ENCODE data around the gene KRT2. TPM values are rescaled to one million over a fixed set of nuclear protein-coding genes. Genes with fewer than 3 reads are reported as not detected.

Gene KRT2
- total and polyA plus RNA-seq, 2 of the 8 experiments (the other 6 are each of a cell fraction or from before 2014, with no cell fraction given): not detected

GRCh38 chr12:52682381-52682660 is 30.3 kb upstream of the KRT2 start:
- no peak for DNase-seq (ENCODE audit: low read depth in 1 of 2, low spot score in 2 of 2)

More at GRCh38 chr12:52682381-52682660, 30.3 kb upstream of the KRT2 start:
- CTCF ChIA-PET (ENCODE audit: partially characterized antibody): interaction anchor here (1.7 to 2.5 kb wide), 2 partner anchors 15 to 100 kb away, joined by 4 to 11 read pairs; no protein-coding TSS in a partner anchor
- H3K4me3 ChIP-seq (ENCODE audit: extremely low read depth in 1 of 4, insufficient read depth in 2 of 4, low read depth in 3 of 4, low read length in 4 of 4): no peak overlapping the region
- no peak overlapping the region for H4K5ac ChIP-seq (ENCODE audit: insufficient read length, low read depth, low read length)
- no peak overlapping the region for H3K56ac ChIP-seq (replicated peaks; ENCODE audit: insufficient read length, low read depth, low read length)
- H2BK120ac ChIP-seq (replicated peaks; ENCODE audit: low read depth, low read length): no peak overlapping the region
- no peak overlapping the region for H3K27ac ChIP-seq (ENCODE audit: low read depth, low read length)
- H3K14ac ChIP-seq (ENCODE audit: insufficient read length): no peak overlapping the region
- no peak overlapping the region for H3K18ac ChIP-seq (ENCODE audit: extremely low read depth, low read length)
- no peaks in the 10 kb centered on the region; the same call in 1 of the 2 replicates for H3K23me2 ChIP-seq (ENCODE audit: low read depth, low read length)
- H3K79me1 ChIP-seq (ENCODE audit: low read depth, low read length): no peaks in the 10 kb centered on the region; the same call in 1 of the 2 replicates
- H4K20me1 ChIP-seq (replicated peaks in 1 of 2; ENCODE audit: control insufficient read depth in 1 of 2, insufficient read depth in 2 of 2, low read length in 2 of 2): no peaks in the 10 kb centered on the region
- FAIRE-seq: no peak
- no peak overlapping the region for H2AK5ac ChIP-seq (ENCODE audit: low read depth, low read length)
- no peak overlapping the region for H3K4me2 ChIP-seq (ENCODE audit: insufficient read depth in 1 of 2, low read depth in 2 of 2, low read length in 2 of 2)
- no peak overlapping the region for H3K9ac ChIP-seq (replicated peaks in 1 of 4; ENCODE audit: extremely low read depth in 1 of 4, low read depth in 3 of 4, low read length in 3 of 4)
- no peak overlapping the region for H3K23ac ChIP-seq (ENCODE audit: insufficient read length)
- H3K36me3 ChIP-seq (ENCODE audit: control insufficient read depth in 2 of 4, insufficient read depth in 4 of 4, low read length in 3 of 4): no peaks in the 10 kb centered on the region
- 87% methylated on average over 2 of the region's 2 CpGs; no CpG with 5 or more reads in 1 of the 2 experiments for WGBS, 2 experiments (ENCODE audit: extremely low coverage in 1 of 2, insufficient coverage in 1 of 2, insufficient read length in 1 of 2, insufficient replicate concordance in 2 of 2, low coverage in 1 of 2, low lambda C conversion rate in 2 of 2, missing lambda C conversion rate in 1 of 2)
- no peak overlapping the region for H4K8ac ChIP-seq (ENCODE audit: extremely low read depth, insufficient read depth, low read length)
- H2AFZ ChIP-seq (ENCODE audit: low read length): no peak overlapping the region
- H4K91ac ChIP-seq (replicated peaks; ENCODE audit: insufficient read length, low read length): no peak overlapping the region
- no peak overlapping the region for H2BK12ac ChIP-seq (ENCODE audit: low read depth, low read length)
- no peaks in the 10 kb centered on the region for H3K79me2 ChIP-seq (ENCODE audit: control insufficient read depth in 1 of 2, insufficient read depth in 2 of 2, low read length in 2 of 2)
- H3K4me1 ChIP-seq (replicated peaks in 1 of 4; ENCODE audit: control insufficient read depth in 3 of 4, insufficient read depth in 4 of 4, low read length in 3 of 4): no peaks in the 10 kb centered on the region
- no peak overlapping the region for H2BK20ac ChIP-seq (ENCODE audit: low read length)
- H3K9me3 ChIP-seq (ENCODE audit: insufficient read depth in 2 of 2, low read depth in 1 of 2, low read length in 1 of 2): no peaks in the 10 kb centered on the region
- H3K27me3 ChIP-seq (replicated peaks in 1 of 4; ENCODE audit: control insufficient read depth in 3 of 4, extremely low read depth in 1 of 4, insufficient read depth in 3 of 4, low read length in 3 of 4): no peaks in the 10 kb centered on the region
- no peak overlapping the region for H2BK5ac ChIP-seq (ENCODE audit: low read depth, low read length)
- H3K4ac ChIP-seq (replicated peaks; ENCODE audit: insufficient read length, low read depth, low read length): no peak overlapping the region
- no peak for TF ChIP-seq TCF12 (IDR thresholded peaks at IDR 0.05; ENCODE audit: low read depth, low read length)
- TF ChIP-seq POLR2A (IDR thresholded peaks at IDR 0.05; ENCODE audit: control extremely low read depth in 1 of 2, low read depth in 2 of 2, low read length in 2 of 2): no peak
- TF ChIP-seq EZH2 (IDR thresholded peaks at IDR 0.05; ENCODE audit: low read depth, low read length, severe bottlenecking): no peak
- no peak for TF ChIP-seq PHF8 (conservative IDR thresholded peaks at IDR 0.05; ENCODE audit: low read depth, low read length)
- TF ChIP-seq ZNF274 (IDR thresholded peaks at IDR 0.05; ENCODE audit: borderline replicate concordance, extremely low read depth, low read length): no peak
- no peak overlapping the region for H2BK15ac ChIP-seq (ENCODE audit: low read length)
- POLR2A ChIA-PET (ENCODE audit: partially characterized antibody): no interaction called here
